ENCODE measurements around the gene MRPS6. TPM values are rescaled to one million over a fixed set of nuclear protein-coding genes. Genes with fewer than 3 reads are reported as not detected.

The MRPS6 gene
- total RNA-seq, 4 donors from 2014 or later: 39.3 to 56.7 (median 45.8) TPM

DNA sequence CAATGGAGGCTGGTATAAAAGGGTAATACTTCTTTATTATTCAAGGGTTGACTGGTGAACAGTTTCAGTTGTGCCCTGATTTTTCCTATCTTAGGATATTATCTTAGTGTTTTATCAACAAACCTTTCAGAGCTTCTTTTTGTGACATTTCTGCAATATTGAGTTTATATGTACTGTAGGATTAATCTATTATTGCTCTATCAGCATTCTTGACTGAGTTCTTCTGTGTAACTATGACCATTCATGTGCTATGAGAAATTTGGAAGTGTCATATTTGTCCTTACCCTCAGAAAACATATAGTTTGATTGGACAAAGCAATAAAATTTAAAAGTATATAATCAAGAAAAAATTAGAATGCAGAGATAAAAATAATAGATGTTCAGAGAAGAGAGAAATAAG, 25.5 kb upstream of the MRPS6 start:
- no peak for DNase-seq (ENCODE audit: low spot score in 2 of 2)
- no peak overlapping the region for H3K27ac ChIP-seq
- H3K4me3 ChIP-seq: no peak overlapping the region
- no peaks in the 10 kb centered on the region for H3K36me3 ChIP-seq
- no peaks in the 10 kb centered on the region for H3K27me3 ChIP-seq
- H3K4me1 ChIP-seq: no peaks in the 10 kb centered on the region
- TF ChIP-seq EP300 (IDR thresholded peaks at IDR 0.05): no peak
- no peak for TF ChIP-seq POLR2AphosphoS5 (IDR thresholded peaks at IDR 0.05)
- TF ChIP-seq, protein P1, sequence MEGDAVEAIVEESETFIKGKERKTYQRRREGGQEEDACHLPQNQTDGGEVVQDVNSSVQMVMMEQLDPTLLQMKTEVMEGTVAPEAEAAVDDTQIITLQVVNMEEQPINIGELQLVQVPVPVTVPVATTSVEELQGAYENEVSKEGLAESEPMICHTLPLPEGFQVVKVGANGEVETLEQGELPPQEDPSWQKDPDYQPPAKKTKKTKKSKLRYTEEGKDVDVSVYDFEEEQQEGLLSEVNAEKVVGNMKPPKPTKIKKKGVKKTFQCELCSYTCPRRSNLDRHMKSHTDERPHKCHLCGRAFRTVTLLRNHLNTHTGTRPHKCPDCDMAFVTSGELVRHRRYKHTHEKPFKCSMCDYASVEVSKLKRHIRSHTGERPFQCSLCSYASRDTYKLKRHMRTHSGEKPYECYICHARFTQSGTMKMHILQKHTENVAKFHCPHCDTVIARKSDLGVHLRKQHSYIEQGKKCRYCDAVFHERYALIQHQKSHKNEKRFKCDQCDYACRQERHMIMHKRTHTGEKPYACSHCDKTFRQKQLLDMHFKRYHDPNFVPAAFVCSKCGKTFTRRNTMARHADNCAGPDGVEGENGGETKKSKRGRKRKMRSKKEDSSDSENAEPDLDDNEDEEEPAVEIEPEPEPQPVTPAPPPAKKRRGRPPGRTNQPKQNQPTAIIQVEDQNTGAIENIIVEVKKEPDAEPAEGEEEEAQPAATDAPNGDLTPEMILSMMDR (IDR thresholded peaks at IDR 0.05): no peak
- no peak for TF ChIP-seq POLR2A (IDR thresholded peaks at IDR 0.05)
- H3K9me3 ChIP-seq: no peaks in the 10 kb centered on the region

DNA sequence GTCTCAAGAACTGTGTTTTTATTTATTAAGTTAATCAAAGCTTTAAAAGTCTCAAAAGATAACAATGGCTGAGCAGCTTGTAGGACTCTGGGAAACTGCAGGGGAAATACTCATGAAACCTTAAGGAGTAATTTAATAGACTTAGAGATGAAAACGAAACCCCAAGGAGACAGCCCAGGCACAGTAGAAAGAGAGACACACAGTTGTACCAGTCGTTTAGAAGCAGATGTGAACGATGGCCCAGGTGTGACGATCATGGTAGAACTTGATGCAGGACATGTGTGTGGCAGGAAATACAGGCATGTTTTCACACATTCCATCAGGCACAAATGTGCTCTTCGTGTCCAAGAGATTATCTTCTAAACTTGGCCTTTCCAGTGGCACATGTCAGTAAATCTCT, 21.2 kb upstream of the MRPS6 start:
- no peak for TF ChIP-seq EP300 (IDR thresholded peaks at IDR 0.05)
- TF ChIP-seq, protein P1 (IDR thresholded peaks at IDR 0.05): no peak
- no peak for TF ChIP-seq POLR2A (IDR thresholded peaks at IDR 0.05)
- TF ChIP-seq POLR2AphosphoS5 (IDR thresholded peaks at IDR 0.05): no peak
- WGBS: 60% methylated on average over 5 of the region's 5 CpGs
- no peak for DNase-seq (ENCODE audit: low spot score in 2 of 2)
- Histone ChIP-seq H3K9me3 (no peaks in the 10 kb centered on the region), H3K27ac (no peak overlapping the region), H3K4me3 (no peak overlapping the region), H3K4me1 (no peaks in the 10 kb centered on the region), H3K27me3 (no peaks in the 10 kb centered on the region), H3K36me3 (no peaks in the 10 kb centered on the region)

DNA sequence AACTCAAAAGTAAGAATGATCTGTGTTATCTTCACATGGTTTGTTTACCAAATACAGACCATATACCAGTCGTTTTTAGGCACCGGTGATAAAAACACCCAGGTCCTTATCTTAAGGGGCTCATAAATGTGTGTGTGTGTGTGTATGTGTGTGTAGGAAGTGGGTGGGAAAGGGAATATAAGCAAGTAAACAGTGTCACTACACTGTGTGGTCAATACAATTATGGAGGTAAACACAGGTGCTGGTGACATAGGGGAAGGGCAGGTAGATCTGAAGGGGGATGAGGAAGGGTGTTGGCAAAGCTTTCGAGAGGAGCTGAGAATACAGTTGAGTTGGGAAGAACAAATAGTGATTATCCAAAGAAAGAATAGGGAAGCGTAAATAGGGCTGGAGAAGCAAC, 19.1 kb upstream of the MRPS6 start:
- Histone ChIP-seq H3K4me3 (no peak overlapping the region), H3K36me3 (no peaks in the 10 kb centered on the region), H3K9me3 (no peaks in the 10 kb centered on the region), H3K4me1 (no peaks in the 10 kb centered on the region), H3K27ac (no peak overlapping the region), H3K27me3 (no peaks in the 10 kb centered on the region)
- TF ChIP-seq POLR2AphosphoS5 (IDR thresholded peaks at IDR 0.05) (no peak), POLR2A (IDR thresholded peaks at IDR 0.05) (no peak), EP300 (IDR thresholded peaks at IDR 0.05) (no peak)
- WGBS: 94% methylated on average over 4 of the region's 4 CpGs
- no peak for DNase-seq (ENCODE audit: low spot score in 2 of 2)

DNA sequence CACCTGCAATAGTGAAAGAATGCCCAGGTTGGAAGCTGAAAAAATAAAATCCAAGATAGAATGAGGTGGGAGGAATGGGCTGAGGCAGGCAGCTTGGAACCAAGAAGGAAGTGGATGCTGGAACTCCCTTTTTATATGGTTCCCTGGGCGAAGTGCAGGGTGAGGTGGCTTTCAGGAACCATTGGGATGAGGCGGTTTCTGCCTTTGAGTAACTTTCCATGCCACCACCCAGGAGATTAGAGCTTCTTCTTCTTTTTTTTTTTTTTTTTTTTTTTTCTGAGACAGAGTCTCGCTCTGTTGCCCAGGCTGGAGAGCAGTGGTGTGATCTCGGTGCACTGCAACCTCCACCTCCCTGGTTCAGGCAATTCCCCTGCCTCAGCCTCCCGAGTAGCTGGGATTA, 17.8 kb upstream of the MRPS6 start:
- no peaks in the 10 kb centered on the region for H3K9me3 ChIP-seq
- no peaks in the 10 kb centered on the region for H3K27me3 ChIP-seq
- no peak for DNase-seq (ENCODE audit: low spot score in 2 of 2)
- H3K4me1 ChIP-seq: no peaks in the 10 kb centered on the region
- TF ChIP-seq, protein P1 (IDR thresholded peaks at IDR 0.05): no peak
- TF ChIP-seq POLR2AphosphoS5 (IDR thresholded peaks at IDR 0.05) (no peak), EP300 (IDR thresholded peaks at IDR 0.05) (no peak), POLR2A (IDR thresholded peaks at IDR 0.05) (no peak)
- no peaks in the 10 kb centered on the region for H3K36me3 ChIP-seq
- no peak overlapping the region for H3K27ac ChIP-seq
- no peak overlapping the region for H3K4me3 ChIP-seq
- WGBS: 87% methylated on average over 5 of the region's 5 CpGs

DNA sequence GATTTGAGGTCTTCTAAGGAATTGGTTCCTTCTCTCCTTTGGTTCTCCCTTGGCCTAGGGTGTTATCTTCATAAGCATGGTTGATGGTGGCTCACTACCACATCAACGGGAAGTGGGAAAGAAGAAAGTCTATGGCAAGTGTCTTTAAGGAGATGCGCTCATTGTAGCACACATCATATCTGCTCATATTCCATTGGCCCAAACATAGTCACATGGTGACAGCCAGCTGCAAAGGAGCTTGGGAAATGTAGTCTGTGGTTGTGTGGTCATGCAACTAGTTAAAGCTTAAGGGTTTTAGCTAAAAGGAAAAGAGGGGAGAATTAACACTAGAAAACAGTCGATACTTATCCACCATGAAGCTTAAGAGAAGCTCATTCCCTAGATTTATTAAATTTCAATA, 11.4 kb upstream of the MRPS6 start:
- Histone ChIP-seq H3K27me3 (no peaks in the 10 kb centered on the region), H3K4me3 (no peak overlapping the region), H3K9me3 (no peaks in the 10 kb centered on the region), H3K4me1 (no peaks in the 10 kb centered on the region), H3K27ac (no peak overlapping the region), H3K36me3 (no peaks in the 10 kb centered on the region)
- no peak for TF ChIP-seq EP300 (IDR thresholded peaks at IDR 0.05)
- WGBS: 97% methylated on average over 3 of the region's 3 CpGs
- DNase-seq (ENCODE audit: low spot score in 2 of 2): no peak

DNA sequence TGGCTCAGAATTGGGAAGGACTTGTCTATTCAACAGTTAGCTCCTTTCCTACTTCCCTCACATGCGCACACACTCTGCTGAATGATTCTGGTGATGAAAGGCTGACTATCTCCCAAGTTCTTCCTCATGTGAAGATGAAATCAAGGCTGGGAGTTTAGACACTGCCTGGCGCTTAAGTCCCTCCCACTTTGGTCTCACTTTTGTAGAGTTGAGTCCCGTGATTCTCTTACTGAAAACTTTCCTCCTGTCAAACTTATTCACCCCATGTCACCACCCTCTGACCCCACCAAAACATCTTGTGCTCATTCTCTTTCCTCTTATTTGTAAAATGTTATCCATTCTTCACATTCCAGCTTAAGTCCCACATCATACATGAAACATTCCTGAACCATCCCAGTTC, 8.4 kb upstream of the MRPS6 start:
- TF ChIP-seq EP300 (IDR thresholded peaks at IDR 0.05): no peak
- TF ChIP-seq POLR2A (IDR thresholded peaks at IDR 0.05): no peak
- TF ChIP-seq, protein P1 (IDR thresholded peaks at IDR 0.05): no peak
- TF ChIP-seq POLR2AphosphoS5 (IDR thresholded peaks at IDR 0.05): no peak
- DNase-seq (ENCODE audit: low spot score in 2 of 2): no peak
- no peak overlapping the region for H3K27ac ChIP-seq
- H3K9me3 ChIP-seq: no peaks in the 10 kb centered on the region
- no peaks in the 10 kb centered on the region for H3K27me3 ChIP-seq
- H3K36me3 ChIP-seq: no peaks in the 10 kb centered on the region
- no peak overlapping the region for H3K4me3 ChIP-seq
- H3K4me1 ChIP-seq: no peaks in the 10 kb centered on the region
- WGBS: 70% methylated on average over 3 of the region's 3 CpGs

All from suprapubic skin (tissue), 4 donors.